Measurements from ENCODE around the gene EFHD2.
"Not testable (repeated sequence)": the region's sequence is repeated elsewhere in the genome, so short reads cannot be mapped to it uniquely, and the experiment has no call there.

The EFHD2 gene

GRCh38 chr1:15423355-15424077 lies 13.8 kb downstream of the EFHD2 start:
- TF ChIP-seq CTCF (IDR thresholded peaks at IDR 0.05; ENCODE audit: extremely low read depth, missing control alignments), result no peak

GRCh38 chr1:15424146-15424667 lies 14.5 kb downstream of the EFHD2 start:
- no peak for TF ChIP-seq CTCF (IDR thresholded peaks at IDR 0.05; ENCODE audit: extremely low read depth, missing control alignments)
- no peak for DNase-seq (ENCODE audit: low spot score)

More at GRCh38 chr1:15423355-15424077, 13.8 kb downstream of the EFHD2 start:
- no peak for DNase-seq (ENCODE audit: low spot score)

GRCh38 chr1:15424981-15425380 lies 15.3 kb downstream of the EFHD2 start:
- no peak for DNase-seq (ENCODE audit: low spot score)
- no peak for TF ChIP-seq CTCF (IDR thresholded peaks at IDR 0.05; ENCODE audit: extremely low read depth, missing control alignments)

GRCh38 chr1:15425521-15425920 lies 15.8 kb downstream of the EFHD2 start:
- no peak for TF ChIP-seq CTCF (IDR thresholded peaks at IDR 0.05; ENCODE audit: extremely low read depth, missing control alignments)
- no peak for DNase-seq (ENCODE audit: low spot score)

- no peak for DNase-seq (ENCODE audit: low spot score)
- TF ChIP-seq CTCF (IDR thresholded peaks at IDR 0.05; ENCODE audit: extremely low read depth, missing control alignments), result no peak
Observed at GRCh38 chr1:15425958-15426357, 16.3 kb downstream of the EFHD2 start.

- no peak for TF ChIP-seq CTCF (IDR thresholded peaks at IDR 0.05; ENCODE audit: extremely low read depth, missing control alignments)
- no peak for DNase-seq (ENCODE audit: low spot score)
Observed at GRCh38 chr1:15426492-15427279, 17.0 kb downstream of the EFHD2 start.

GRCh38 chr1:15427280-15427666 lies 17.6 kb downstream of the EFHD2 start:
- no peak for TF ChIP-seq CTCF (IDR thresholded peaks at IDR 0.05; ENCODE audit: extremely low read depth, missing control alignments)

GRCh38 chr1:15428252-15428651 lies 18.6 kb downstream of the EFHD2 start:
- DNase-seq (ENCODE audit: low spot score), result not testable (repeated sequence)

More at GRCh38 chr1:15427280-15427666, 17.6 kb downstream of the EFHD2 start:
- no peak for DNase-seq (ENCODE audit: low spot score)

All from GM20000 (cell line).